NB4 (cell line): ENCODE results near the gene PHF12.

ENCODE experiments used
- DNase-seq: peaks from one replicate; pipeline ENCODE4 v3.0.0; 2010; ENCODE audit warnings: low read depth
- H3K4me3 ChIP-seq: one replicate; pipeline ENCODE4 v1.5.1; 2011; ENCODE audit warnings: mild to moderate bottlenecking, low read depth, low read length, moderate library complexity
- MAX ChIP-seq: IDR thresholded peaks from 2 replicates; pipeline ENCODE4 v1.6.1; 2011; ENCODE audit warnings: low read depth, low read length
- MYC ChIP-seq: IDR thresholded peaks from 2 replicates; pipeline ENCODE4 v1.6.1; 2011; ENCODE audit warnings: low read depth, low read length
- POLR2A ChIP-seq: IDR thresholded peaks from 2 replicates; pipeline ENCODE4 v1.6.1; 2011; ENCODE audit warnings: mild to moderate bottlenecking; ENCODE audit not compliant: insufficient read length; ENCODE audit errors: extremely low read depth
- TF ChIP-seq, protein P1 (sequence below): IDR thresholded peaks from one replicate; pipeline ENCODE4 v1.5.1; 2012; ENCODE audit warnings: low read depth, low read length

The PHF12 gene

GRCh38 chr17:28951428-28951990 lies at the start of gene PHF12:
TSS of gene PHF12 (minus strand) at chr17:28951518. CDS start at chr17:28950960, 558 bp downstream.
- TF ChIP-seq MYC, result no peak; the same call in 1 of the 2 replicates
- TF ChIP-seq POLR2A, result peak; percentile 51
- TF ChIP-seq, protein P1, sequence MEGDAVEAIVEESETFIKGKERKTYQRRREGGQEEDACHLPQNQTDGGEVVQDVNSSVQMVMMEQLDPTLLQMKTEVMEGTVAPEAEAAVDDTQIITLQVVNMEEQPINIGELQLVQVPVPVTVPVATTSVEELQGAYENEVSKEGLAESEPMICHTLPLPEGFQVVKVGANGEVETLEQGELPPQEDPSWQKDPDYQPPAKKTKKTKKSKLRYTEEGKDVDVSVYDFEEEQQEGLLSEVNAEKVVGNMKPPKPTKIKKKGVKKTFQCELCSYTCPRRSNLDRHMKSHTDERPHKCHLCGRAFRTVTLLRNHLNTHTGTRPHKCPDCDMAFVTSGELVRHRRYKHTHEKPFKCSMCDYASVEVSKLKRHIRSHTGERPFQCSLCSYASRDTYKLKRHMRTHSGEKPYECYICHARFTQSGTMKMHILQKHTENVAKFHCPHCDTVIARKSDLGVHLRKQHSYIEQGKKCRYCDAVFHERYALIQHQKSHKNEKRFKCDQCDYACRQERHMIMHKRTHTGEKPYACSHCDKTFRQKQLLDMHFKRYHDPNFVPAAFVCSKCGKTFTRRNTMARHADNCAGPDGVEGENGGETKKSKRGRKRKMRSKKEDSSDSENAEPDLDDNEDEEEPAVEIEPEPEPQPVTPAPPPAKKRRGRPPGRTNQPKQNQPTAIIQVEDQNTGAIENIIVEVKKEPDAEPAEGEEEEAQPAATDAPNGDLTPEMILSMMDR, result no peak
- TF ChIP-seq MAX, result peak; percentile 5; the same call in 1 of the 2 replicates
- peak within 1 kb of the TSS; percentile 91 for H3K4me3 ChIP-seq
- peak; percentile 100 for DNase-seq

DNA sequence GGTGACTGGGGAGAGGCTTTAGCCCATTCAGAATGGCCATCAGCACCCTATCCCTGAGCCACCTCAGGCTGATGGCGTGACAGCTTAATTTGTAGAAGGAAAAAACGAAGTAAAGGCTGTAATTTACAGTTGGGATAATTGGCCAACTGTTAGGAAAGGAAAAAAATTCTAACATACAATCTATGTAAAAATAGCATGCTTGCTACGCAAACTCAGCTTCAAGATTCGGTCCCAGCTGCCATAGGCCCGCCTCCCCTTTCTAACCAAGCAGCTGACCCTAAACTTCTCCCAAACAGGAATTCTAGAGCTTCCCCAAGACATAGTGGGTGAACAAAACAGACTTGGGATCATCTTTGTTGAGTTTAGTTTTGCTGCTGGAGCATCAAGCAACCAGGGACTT lies 49.7 kb upstream of the PHF12 start:
- TF ChIP-seq, protein P1, result no peak
- TF ChIP-seq MYC (no peak), MAX (no peak), POLR2A (no peak)
- DNase-seq, result no peak
- H3K4me3 ChIP-seq, result no peak overlapping the region

- H3K4me3 ChIP-seq, result no peak overlapping the region
- DNase-seq, result no peak
- TF ChIP-seq POLR2A, result no peak
- no peak for TF ChIP-seq MAX
Observed at GRCh38 chr17:28999206-28999605, 47.9 kb upstream of the PHF12 start.

- no peak for TF ChIP-seq POLR2A
- no peak overlapping the region for H3K4me3 ChIP-seq
- DNase-seq, result no peak
Observed at GRCh38 chr17:28997806-28998205, 46.5 kb upstream of the PHF12 start.

DNA sequence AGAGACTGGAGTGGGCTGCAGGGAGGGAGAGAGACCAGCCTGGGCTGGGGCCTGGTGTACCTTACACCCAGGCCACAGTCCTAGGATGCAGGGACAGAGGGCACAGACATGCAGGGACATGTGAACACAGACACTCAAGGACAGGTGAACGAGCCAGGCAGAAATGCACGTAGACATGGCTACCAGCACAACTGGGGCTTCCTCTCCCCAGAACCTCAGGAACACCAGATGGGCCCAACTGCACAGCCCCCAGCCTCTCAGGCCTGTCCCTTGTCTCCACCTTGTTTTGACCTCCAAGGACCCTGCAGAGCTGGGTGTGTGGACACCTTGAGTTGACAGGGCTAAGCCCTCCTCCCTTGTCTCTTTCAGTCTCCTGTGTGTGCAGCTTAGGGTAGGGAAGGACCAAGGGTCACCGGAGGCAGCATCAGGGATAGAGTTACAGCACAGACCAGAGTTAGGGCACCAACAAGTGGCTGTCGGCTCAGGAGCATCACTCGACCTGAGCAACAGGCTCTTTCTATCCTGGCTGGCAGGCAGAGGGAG lies 45.3 kb upstream of the PHF12 start:
- TF ChIP-seq POLR2A (no peak), MAX (no peak), MYC (no peak)
- TF ChIP-seq, protein P1, result no peak
- no peak for DNase-seq
- no peak overlapping the region for H3K4me3 ChIP-seq

GRCh38 chr17:28993645-28994426 lies 42.5 kb upstream of the PHF12 start:
- no peak for DNase-seq
- no peak overlapping the region for H3K4me3 ChIP-seq
- TF ChIP-seq POLR2A (no peak), MAX (no peak), MYC (no peak)
- TF ChIP-seq, protein P1, result no peak
